ENCODE data around the gene SPEF2. TPM values are rescaled to one million over a fixed set of nuclear protein-coding genes. Genes with fewer than 3 reads are reported as not detected.

The SPEF2 gene
- total RNA-seq, 1 donor from 2014 or later, result 3.4 TPM

- H3K9me3 Mint-ChIP-seq (ENCODE audit: unreplicated experiment), result no peaks in the 10 kb centered on the region
- no peak for DNase-seq (ENCODE audit: low spot score)
- peaks cover 4% of the 10 kb centered on the region for H3K27me3 Mint-ChIP-seq (ENCODE audit: unreplicated experiment)
- no peaks in the 10 kb centered on the region for H3K36me3 Mint-ChIP-seq (ENCODE audit: low read depth, unreplicated experiment)
- no peak overlapping the region for H3K27ac Mint-ChIP-seq (ENCODE audit: unreplicated experiment)
- TF ChIP-seq CTCF (IDR thresholded peaks at IDR 0.05; ENCODE audit: unreplicated experiment), result no peak
- no peak overlapping the region for H3K4me3 Mint-ChIP-seq (ENCODE audit: unreplicated experiment)
- peaks cover under 1% of the 10 kb centered on the region for H3K4me1 Mint-ChIP-seq (ENCODE audit: unreplicated experiment)
Measured at GRCh38 chr5:35745193-35745592, 127.5 kb downstream of the SPEF2 start.

GRCh38 chr5:35745660-35746059, 128.0 kb downstream of the SPEF2 start:
- H3K4me3 Mint-ChIP-seq (ENCODE audit: unreplicated experiment), result no peak overlapping the region
- peaks cover 6% of the 10 kb centered on the region for H3K27me3 Mint-ChIP-seq (ENCODE audit: unreplicated experiment)
- no peaks in the 10 kb centered on the region for H3K36me3 Mint-ChIP-seq (ENCODE audit: low read depth, unreplicated experiment)
- H3K4me1 Mint-ChIP-seq (ENCODE audit: unreplicated experiment), result no peaks in the 10 kb centered on the region
- H3K27ac Mint-ChIP-seq (ENCODE audit: unreplicated experiment), result no peak overlapping the region
- H3K9me3 Mint-ChIP-seq (ENCODE audit: unreplicated experiment), result no peaks in the 10 kb centered on the region
- no peak for TF ChIP-seq CTCF (IDR thresholded peaks at IDR 0.05; ENCODE audit: unreplicated experiment)
- DNase-seq (ENCODE audit: low spot score), result no peak

GRCh38 chr5:35752012-35752411, 134.3 kb downstream of the SPEF2 start:
- no peaks in the 10 kb centered on the region for H3K9me3 Mint-ChIP-seq (ENCODE audit: unreplicated experiment)
- H3K36me3 Mint-ChIP-seq (ENCODE audit: low read depth, unreplicated experiment), result no peaks in the 10 kb centered on the region
- H3K4me1 Mint-ChIP-seq (ENCODE audit: unreplicated experiment), result no peaks in the 10 kb centered on the region
- peaks cover 3% of the 10 kb centered on the region for H3K27me3 Mint-ChIP-seq (ENCODE audit: unreplicated experiment)
- no peak for DNase-seq (ENCODE audit: low spot score)
- H3K27ac Mint-ChIP-seq (ENCODE audit: unreplicated experiment), result no peak overlapping the region
- no peak overlapping the region for H3K4me3 Mint-ChIP-seq (ENCODE audit: unreplicated experiment)
- TF ChIP-seq CTCF (IDR thresholded peaks at IDR 0.05; ENCODE audit: unreplicated experiment), result no peak

GRCh38 chr5:35753500-35753899, 135.8 kb downstream of the SPEF2 start:
- Mint-ChIP-seq H3K36me3 (ENCODE audit: low read depth, unreplicated experiment) (no peaks in the 10 kb centered on the region), H3K27ac (ENCODE audit: unreplicated experiment) (no peak overlapping the region), H3K4me1 (ENCODE audit: unreplicated experiment) (no peaks in the 10 kb centered on the region), H3K4me3 (ENCODE audit: unreplicated experiment) (no peak overlapping the region), H3K9me3 (ENCODE audit: unreplicated experiment) (no peaks in the 10 kb centered on the region), H3K27me3 (ENCODE audit: unreplicated experiment) (peaks cover 2% of the 10 kb centered on the region)
- DNase-seq (ENCODE audit: low spot score), result no peak
- TF ChIP-seq CTCF (IDR thresholded peaks at IDR 0.05; ENCODE audit: unreplicated experiment), result no peak

- H3K4me3 Mint-ChIP-seq (ENCODE audit: unreplicated experiment), result no peak overlapping the region
- H3K4me1 Mint-ChIP-seq (ENCODE audit: unreplicated experiment), result no peaks in the 10 kb centered on the region
- H3K27me3 Mint-ChIP-seq (ENCODE audit: unreplicated experiment), result peaks cover 2% of the 10 kb centered on the region
Measured at GRCh38 chr5:35754481-35754880, 136.8 kb downstream of the SPEF2 start.

More at GRCh38 chr5:35754481-35754880, 136.8 kb downstream of the SPEF2 start:
- H3K36me3 Mint-ChIP-seq (ENCODE audit: low read depth, unreplicated experiment), result no peaks in the 10 kb centered on the region
- DNase-seq (ENCODE audit: low spot score), result no peak
- no peaks in the 10 kb centered on the region for H3K9me3 Mint-ChIP-seq (ENCODE audit: unreplicated experiment)
- no peak for TF ChIP-seq CTCF (IDR thresholded peaks at IDR 0.05; ENCODE audit: unreplicated experiment)
- H3K27ac Mint-ChIP-seq (ENCODE audit: unreplicated experiment), result no peak overlapping the region

Data from endothelial cell (in vitro differentiated cells).